ENCODE data around the gene PTPRM. TPM values are rescaled to one million over a fixed set of nuclear protein-coding genes. Genes with fewer than 3 reads are reported as not detected.

PTPRM gene
- total RNA-seq, 1 donor from 2014 or later = 42.1 TPM

DNA sequence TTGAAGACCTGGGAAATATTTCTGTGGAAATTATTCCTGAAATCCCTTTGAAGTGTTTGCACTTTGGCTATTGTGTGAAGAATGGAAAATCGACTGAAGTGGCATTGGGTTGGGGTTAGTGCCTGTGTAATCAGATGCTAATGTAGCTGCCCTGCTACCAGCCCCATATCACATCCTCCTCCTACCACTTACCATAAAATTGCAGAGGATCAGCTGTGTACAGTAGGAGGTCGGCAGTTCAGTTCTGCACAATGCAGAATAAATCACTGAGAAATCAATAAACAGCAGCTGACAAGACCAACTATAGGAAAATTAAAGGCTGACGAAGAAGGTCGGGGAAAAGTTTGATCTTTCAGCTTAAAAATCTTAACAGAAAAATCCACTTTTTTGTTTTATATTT is 440.9 kb downstream of the PTPRM start:
- DNase-seq (ENCODE audit: low read depth) (no peak), FAIRE-seq (no peak)
- Histone ChIP-seq H3K36me3 (ENCODE audit: control insufficient read depth, insufficient read depth, low read length) (no peaks in the 10 kb centered on the region), H3K4me3 (ENCODE audit: low read depth, low read length) (no peak overlapping the region), H3K27me3 (ENCODE audit: control insufficient read depth, insufficient read depth, low read length) (no peaks in the 10 kb centered on the region)
- TF ChIP-seq, protein P1, sequence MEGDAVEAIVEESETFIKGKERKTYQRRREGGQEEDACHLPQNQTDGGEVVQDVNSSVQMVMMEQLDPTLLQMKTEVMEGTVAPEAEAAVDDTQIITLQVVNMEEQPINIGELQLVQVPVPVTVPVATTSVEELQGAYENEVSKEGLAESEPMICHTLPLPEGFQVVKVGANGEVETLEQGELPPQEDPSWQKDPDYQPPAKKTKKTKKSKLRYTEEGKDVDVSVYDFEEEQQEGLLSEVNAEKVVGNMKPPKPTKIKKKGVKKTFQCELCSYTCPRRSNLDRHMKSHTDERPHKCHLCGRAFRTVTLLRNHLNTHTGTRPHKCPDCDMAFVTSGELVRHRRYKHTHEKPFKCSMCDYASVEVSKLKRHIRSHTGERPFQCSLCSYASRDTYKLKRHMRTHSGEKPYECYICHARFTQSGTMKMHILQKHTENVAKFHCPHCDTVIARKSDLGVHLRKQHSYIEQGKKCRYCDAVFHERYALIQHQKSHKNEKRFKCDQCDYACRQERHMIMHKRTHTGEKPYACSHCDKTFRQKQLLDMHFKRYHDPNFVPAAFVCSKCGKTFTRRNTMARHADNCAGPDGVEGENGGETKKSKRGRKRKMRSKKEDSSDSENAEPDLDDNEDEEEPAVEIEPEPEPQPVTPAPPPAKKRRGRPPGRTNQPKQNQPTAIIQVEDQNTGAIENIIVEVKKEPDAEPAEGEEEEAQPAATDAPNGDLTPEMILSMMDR (IDR thresholded peaks at IDR 0.05; ENCODE audit: insufficient read depth, low read length, severe bottlenecking) = no peak

DNA sequence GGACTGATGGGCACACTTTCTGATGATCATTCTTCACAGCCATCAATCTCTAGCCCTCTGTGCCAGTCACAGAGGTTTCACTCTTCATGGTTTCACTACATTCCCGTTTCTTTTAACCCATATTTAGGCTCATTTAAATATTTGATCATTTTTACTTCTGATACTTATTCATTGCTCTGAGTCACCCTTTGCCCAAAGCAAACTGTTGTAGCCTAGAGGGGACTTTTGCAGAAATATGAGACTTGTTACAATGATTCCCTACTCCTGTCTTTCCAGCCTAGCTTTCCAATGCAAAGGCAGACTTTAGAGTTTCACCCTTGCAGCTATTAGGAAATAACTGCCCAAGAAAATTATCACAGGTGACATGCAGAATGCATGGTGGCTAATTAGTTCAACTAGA is 444.2 kb downstream of the PTPRM start:
- no peak for FAIRE-seq

DNA sequence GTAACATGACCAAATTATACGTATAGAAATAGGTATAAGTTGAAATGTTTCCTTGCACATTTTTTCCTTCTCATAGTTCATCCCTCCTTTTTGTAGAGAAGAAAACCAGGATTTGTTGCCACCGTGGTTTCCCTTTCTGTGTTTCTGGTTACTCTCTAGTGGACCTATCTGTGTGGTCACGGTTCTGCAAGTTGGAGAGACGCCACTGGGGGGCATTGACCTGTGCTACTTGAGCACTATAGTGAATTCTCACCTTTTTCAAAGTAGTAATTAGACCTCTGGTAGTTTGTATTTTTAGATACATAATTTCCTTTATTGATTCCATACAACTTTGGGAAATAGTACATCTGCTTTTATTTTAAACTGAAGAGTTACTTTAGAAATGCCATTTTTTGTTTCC is 444.8 kb downstream of the PTPRM start:
- Histone ChIP-seq H3K27me3 (ENCODE audit: control insufficient read depth, insufficient read depth, low read length) (no peaks in the 10 kb centered on the region), H3K36me3 (ENCODE audit: control insufficient read depth, insufficient read depth, low read length) (no peaks in the 10 kb centered on the region), H3K4me3 (ENCODE audit: low read depth, low read length) (no peak overlapping the region)
- DNase-seq (ENCODE audit: low read depth) (no peak), FAIRE-seq (no peak)
- TF ChIP-seq, protein P1 (IDR thresholded peaks at IDR 0.05; ENCODE audit: insufficient read depth, low read length, severe bottlenecking) = no peak

More for the DNA sequence above, 444.2 kb downstream of the PTPRM start:
- H3K27me3 ChIP-seq (ENCODE audit: control insufficient read depth, insufficient read depth, low read length) = no peaks in the 10 kb centered on the region
- DNase-seq (ENCODE audit: low read depth) = peak; percentile 21
- no peaks in the 10 kb centered on the region for H3K36me3 ChIP-seq (ENCODE audit: control insufficient read depth, insufficient read depth, low read length)
- TF ChIP-seq, protein P1 (IDR thresholded peaks at IDR 0.05; ENCODE audit: insufficient read depth, low read length, severe bottlenecking) = no peak
- H3K4me3 ChIP-seq (ENCODE audit: low read depth, low read length) = no peak overlapping the region

DNA sequence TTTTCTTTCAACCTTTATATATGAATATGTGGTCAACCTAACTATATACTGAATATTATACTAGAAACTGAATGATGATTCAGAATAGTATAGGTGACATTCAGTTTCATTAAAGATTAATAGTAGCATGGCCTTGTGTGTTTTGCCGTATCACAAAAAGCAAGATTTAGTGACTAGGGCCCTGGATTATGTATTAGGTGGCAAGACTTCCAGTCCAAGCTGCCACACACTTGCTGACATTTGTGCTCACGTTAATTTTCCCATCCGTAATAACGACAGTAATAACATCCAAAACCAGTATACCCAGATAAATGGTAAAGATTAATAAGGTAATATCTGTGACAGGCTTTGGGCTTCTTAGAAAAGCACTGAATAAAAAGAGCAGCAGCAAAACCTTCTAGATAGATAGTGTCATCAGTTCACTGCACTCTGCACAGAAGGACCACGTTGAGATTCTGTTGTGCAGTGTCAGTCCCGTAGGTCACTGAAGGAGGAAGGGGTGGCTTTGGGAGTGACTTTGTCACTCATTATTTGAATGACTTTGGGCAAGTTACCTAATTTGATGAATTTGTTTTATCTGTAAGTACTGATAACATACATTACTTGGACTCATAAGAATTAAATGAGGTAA is 451.7 kb downstream of the PTPRM start:
- Histone ChIP-seq H3K36me3 (ENCODE audit: control insufficient read depth, insufficient read depth, low read length) (no peaks in the 10 kb centered on the region), H3K4me3 (ENCODE audit: low read depth, low read length) (no peak overlapping the region), H3K27me3 (ENCODE audit: control insufficient read depth, insufficient read depth, low read length) (no peaks in the 10 kb centered on the region)
- TF ChIP-seq, protein P1 (IDR thresholded peaks at IDR 0.05; ENCODE audit: insufficient read depth, low read length, severe bottlenecking) = no peak
- DNase-seq (ENCODE audit: low read depth) (no peak), FAIRE-seq (no peak)

DNA sequence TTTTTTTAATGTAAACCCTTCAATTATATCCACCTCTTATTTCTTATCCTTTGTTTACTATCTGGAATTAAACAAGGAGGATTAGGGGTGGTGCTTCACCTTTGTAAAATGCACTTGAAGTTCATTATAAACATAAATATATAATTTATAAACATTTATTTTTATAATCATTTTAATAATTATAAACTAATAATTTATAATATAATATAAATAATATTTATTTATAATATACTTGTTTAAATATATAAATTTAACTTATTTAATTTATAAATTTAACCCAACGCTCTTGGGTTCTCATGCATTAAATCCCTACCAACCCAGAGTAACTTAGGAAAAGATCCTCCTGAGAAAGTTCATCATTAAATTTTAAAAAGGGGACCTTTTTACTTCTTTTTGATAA is 452.5 kb downstream of the PTPRM start:
- TF ChIP-seq, protein P1 (IDR thresholded peaks at IDR 0.05; ENCODE audit: insufficient read depth, low read length, severe bottlenecking) = no peak
- FAIRE-seq = no peak
- DNase-seq (ENCODE audit: low read depth) = no peak
- H3K36me3 ChIP-seq (ENCODE audit: control insufficient read depth, insufficient read depth, low read length) = no peaks in the 10 kb centered on the region
- no peaks in the 10 kb centered on the region for H3K27me3 ChIP-seq (ENCODE audit: control insufficient read depth, insufficient read depth, low read length)
- H3K4me3 ChIP-seq (ENCODE audit: low read depth, low read length) = no peak overlapping the region

Measured in bronchial epithelial cell (primary cell).